Fibroblast of lung (primary cell): Measurements from ENCODE around the gene OGFOD3. TPM values are rescaled to one million over a fixed set of nuclear protein-coding genes. Genes with fewer than 3 reads are reported as not detected.
"Not testable (repeated sequence)": the region's sequence is repeated elsewhere in the genome, so short reads cannot be mapped to it uniquely, and the experiment has no call there.

ENCODE experiments used
- DNase-seq, 2 donors: peaks; one replicate each; pipeline versions ENCODE4 v3.0.0 to v3.0.0-alpha.2; 2010; ENCODE audit warnings: low read depth in 2 of 2
- H2AFZ ChIP-seq: 2 replicates; pipeline ENCODE4 v1.5.1; 2012; ENCODE audit warnings: low read length, control low read depth, inconsistent platforms
- H3K27ac ChIP-seq: 2 replicates; pipeline ENCODE4 v1.5.1; 2011; ENCODE audit warnings: low read length, control low read depth; ENCODE audit not compliant: insufficient read depth
- H3K27me3 ChIP-seq: 2 replicates; pipeline ENCODE4 v1.5.1; 2011; ENCODE audit warnings: mild to moderate bottlenecking, low read length; ENCODE audit not compliant: control insufficient read depth, insufficient read depth
- H3K36me3 ChIP-seq: 2 replicates; pipeline ENCODE4 v1.5.1; 2011; ENCODE audit warnings: low read length; ENCODE audit not compliant: control insufficient read depth, insufficient read depth
- H3K4me1 ChIP-seq: 2 replicates; pipeline ENCODE4 v1.5.1; 2011; ENCODE audit warnings: low read length; ENCODE audit not compliant: control insufficient read depth, insufficient read depth; ENCODE audit errors: extremely low read depth
- H3K4me2 ChIP-seq: 2 replicates; pipeline ENCODE4 v1.5.1; 2011; ENCODE audit warnings: low read length, control low read depth; ENCODE audit not compliant: insufficient read depth; ENCODE audit errors: extremely low read depth
- H3K4me3 ChIP-seq, 4 experiments: fragments of 200-600 bp in 1 of 4; sonication (generic) in 1 of 4; replicated peaks in 1 of 4; 2 replicates each; pipeline ENCODE4 v1.5.1; 2011 to 2016; ENCODE audit warnings: low read length in 4 of 4, low read depth in 3 of 4, mild to moderate bottlenecking in 3 of 4, control low read depth in 2 of 4, inconsistent platforms in 1 of 4, mixed read lengths in 1 of 4; ENCODE audit not compliant: insufficient read depth in 1 of 4; ENCODE audit errors: control extremely low read depth in 1 of 4
- H3K79me2 ChIP-seq: 2 replicates; pipeline ENCODE4 v1.5.1; 2012; ENCODE audit warnings: mild to moderate bottlenecking, low read length, inconsistent platforms; ENCODE audit not compliant: control insufficient read depth, insufficient read depth
- H3K9ac ChIP-seq: 2 replicates; pipeline ENCODE4 v1.5.1; 2011; ENCODE audit warnings: mild to moderate bottlenecking, low read length, control low read depth; ENCODE audit not compliant: insufficient read depth
- H3K9me3 ChIP-seq: 2 replicates; pipeline ENCODE4 v1.5.1; 2012; ENCODE audit warnings: low read depth, low read length; ENCODE audit not compliant: control insufficient read depth, insufficient read depth
- H4K20me1 ChIP-seq: 2 replicates; pipeline ENCODE4 v1.5.1; 2011; ENCODE audit warnings: low read length; ENCODE audit not compliant: control insufficient read depth, insufficient read depth; ENCODE audit errors: extremely low read depth
- CTCF ChIP-seq, 2 donors: IDR thresholded peaks in 1 of 2; conservative IDR thresholded peaks in 1 of 2; 1 replicate in 1 of 2; 2 replicates in 1 of 2; pipeline ENCODE4 v1.5.1; 2011 to 2012; ENCODE audit warnings: low read length in 2 of 2, control low read depth in 1 of 2, inconsistent platforms in 1 of 2, low read depth in 1 of 2, mild to moderate bottlenecking in 1 of 2
- EZH2 ChIP-seq: IDR thresholded peaks from 2 replicates; pipeline ENCODE4 v1.5.1; 2012; ENCODE audit warnings: low read length, control low read depth, mild to moderate bottlenecking; ENCODE audit errors: missing control alignments
- polyA plus RNA-seq, 2 donors: library from polyadenylated mRNA; depleted of rRNA in 1 of 2; stranded (reverse) in 1 of 2; unstranded in 1 of 2; fragments of >200 nt; gene quantifications; 2 replicates each; pipeline ENCODE4 v1.2.1, GENCODE V29; 2011 to 2012; ENCODE audit warnings: missing spikeins in 1 of 2
- total RNA-seq: library from RNA; depleted of rRNA; stranded (reverse); fragments of >200 nt; gene quantifications from 2 replicates; pipeline ENCODE4 v1.2.1, GENCODE V29; 2014

OGFOD3 gene
- total and polyA plus RNA-seq, 2 donors (not counting 1 experiment from before 2014, with no cell fraction given) = 25.6 to 27.1 TPM

- no peaks in the 10 kb centered on the region for H4K20me1 ChIP-seq
Observed at GRCh38 chr17:82458179-82458884, 39.9 kb upstream of the OGFOD3 start, which contains the start of gene NARF. TSS of gene NARF (plus strand) at chr17:82458741. CDS start at chr17:82458804, 63 bp downstream.

GRCh38 chr17:82457929-82458178 lies 39.5 kb upstream of the OGFOD3 start:
- Histone ChIP-seq H2AFZ (no peak overlapping the region), H3K36me3 (no peaks in the 10 kb centered on the region)

More at GRCh38 chr17:82458179-82458884, 39.9 kb upstream of the OGFOD3 start, which contains the start of gene NARF:
- peak within 1 kb of the TSS; percentile 87 for H3K4me2 ChIP-seq
- peaks cover 7% of the 10 kb centered on the region for H3K4me1 ChIP-seq
- H3K36me3 ChIP-seq = no peaks in the 10 kb centered on the region
- peak within 1 kb of the TSS; percentile 64 for H2AFZ ChIP-seq
- peak within 1 kb of the TSS; percentile 92 for H3K27ac ChIP-seq
- no peak for TF ChIP-seq EZH2
- TF ChIP-seq CTCF (conservative IDR thresholded peaks at IDR 0.05 in 1 of 2, IDR thresholded peaks at IDR 0.05 in 1 of 2; ENCODE audit: low read depth in 1 of 2, low read length in 2 of 2) = no peak
- H3K9ac ChIP-seq = peak within 1 kb of the TSS; percentile 99
- no peaks in the 10 kb centered on the region for H3K9me3 ChIP-seq
- no peaks in the 10 kb centered on the region for H3K27me3 ChIP-seq
- peak within 1 kb of the TSS; percentile 77 to 82 (median 80) for H3K4me3 ChIP-seq
- H3K79me2 ChIP-seq = no peaks in the 10 kb centered on the region
- peak; percentile 98 for DNase-seq

GRCh38 chr17:82457073-82457928 lies 38.9 kb upstream of the OGFOD3 start:
- DNase-seq = no peak
- no peak overlapping the region for H2AFZ ChIP-seq
- peak overlapping the region; percentile 99 for H3K9ac ChIP-seq
- H3K27ac ChIP-seq = peak overlapping the region; percentile 92
- TF ChIP-seq CTCF (conservative IDR thresholded peaks at IDR 0.05 in 1 of 2, IDR thresholded peaks at IDR 0.05 in 1 of 2; ENCODE audit: low read depth in 1 of 2, low read length in 2 of 2) = no peak
- TF ChIP-seq EZH2 = no peak
- no peaks in the 10 kb centered on the region for H4K20me1 ChIP-seq
- no peaks in the 10 kb centered on the region for H3K9me3 ChIP-seq
- no peaks in the 10 kb centered on the region for H3K27me3 ChIP-seq
- H3K36me3 ChIP-seq = no peaks in the 10 kb centered on the region
- H3K4me1 ChIP-seq = peaks cover 7% of the 10 kb centered on the region
- no peaks in the 10 kb centered on the region for H3K79me2 ChIP-seq
- peak overlapping the region; percentile 43 to 82 (median 80) for H3K4me3 ChIP-seq
- peak overlapping the region; percentile 87 for H3K4me2 ChIP-seq

More at GRCh38 chr17:82457929-82458178, 39.5 kb upstream of the OGFOD3 start:
- Histone ChIP-seq H3K4me3 (peak overlapping the region; percentile 43 to 82 (median 80)), H3K4me2 (peak overlapping the region; percentile 87), H3K79me2 (no peaks in the 10 kb centered on the region), H4K20me1 (no peaks in the 10 kb centered on the region), H3K9ac (peak overlapping the region; percentile 99), H3K9me3 (no peaks in the 10 kb centered on the region), H3K4me1 (peaks cover 7% of the 10 kb centered on the region), H3K27ac (peak overlapping the region; percentile 92), H3K27me3 (no peaks in the 10 kb centered on the region)
- no peak for DNase-seq
- TF ChIP-seq EZH2 = no peak

GRCh38 chr17:82453706-82454105 lies 35.3 kb upstream of the OGFOD3 start:
- H3K4me3 ChIP-seq, H3K9me3 ChIP-seq, H3K9ac ChIP-seq, H3K27ac ChIP-seq, H4K20me1 ChIP-seq, H3K36me3 ChIP-seq, DNase-seq, H3K27me3 ChIP-seq, H2AFZ ChIP-seq, H3K4me2 ChIP-seq: not testable (repeated sequence)
- H3K79me2 ChIP-seq = peaks cover 11% of the 10 kb centered on the region
- H3K4me1 ChIP-seq = peaks cover 13% of the 10 kb centered on the region

- H3K9ac ChIP-seq, H3K27ac ChIP-seq, H3K9me3 ChIP-seq, H3K36me3 ChIP-seq, H4K20me1 ChIP-seq, DNase-seq, H3K4me3 ChIP-seq, H3K27me3 ChIP-seq, H3K4me2 ChIP-seq, H2AFZ ChIP-seq: not testable (repeated sequence)
- Histone ChIP-seq H3K4me1 (peaks cover 13% of the 10 kb centered on the region), H3K79me2 (peaks cover 11% of the 10 kb centered on the region)
Observed at GRCh38 chr17:82453151-82453550, 34.8 kb upstream of the OGFOD3 start.
